Suprapubic skin (tissue), 3 donors: ENCODE results near the gene MDFIC.

Source experiments
- EP300 ChIP-seq: sonication (generic); formaldehyde crosslinking; IDR thresholded peaks from one replicate; pipeline ENCODE4 v1.6.1; 2017; ENCODE audit warnings: antibody characterized with exemption
- POLR2A ChIP-seq, 2 donors: fragments of 450-650 bp; IDR thresholded peaks; one replicate each; pipeline ENCODE4 v1.6.1; 2017; ENCODE audit warnings: antibody characterized with exemption in 2 of 2, mild to moderate bottlenecking in 2 of 2, moderate library complexity in 2 of 2
- TF ChIP-seq, protein P1 (sequence below), 2 donors: fragments of 200-600 bp in 1 of 2; fragments of 450-650 bp in 1 of 2; sonication (generic) in 1 of 2; IDR thresholded peaks; one replicate each; pipeline ENCODE4 v1.5.1; 2016 to 2019; ENCODE audit warnings: antibody characterized with exemption in 2 of 2, mild to moderate bottlenecking in 1 of 2, moderate library complexity in 1 of 2

DNA sequence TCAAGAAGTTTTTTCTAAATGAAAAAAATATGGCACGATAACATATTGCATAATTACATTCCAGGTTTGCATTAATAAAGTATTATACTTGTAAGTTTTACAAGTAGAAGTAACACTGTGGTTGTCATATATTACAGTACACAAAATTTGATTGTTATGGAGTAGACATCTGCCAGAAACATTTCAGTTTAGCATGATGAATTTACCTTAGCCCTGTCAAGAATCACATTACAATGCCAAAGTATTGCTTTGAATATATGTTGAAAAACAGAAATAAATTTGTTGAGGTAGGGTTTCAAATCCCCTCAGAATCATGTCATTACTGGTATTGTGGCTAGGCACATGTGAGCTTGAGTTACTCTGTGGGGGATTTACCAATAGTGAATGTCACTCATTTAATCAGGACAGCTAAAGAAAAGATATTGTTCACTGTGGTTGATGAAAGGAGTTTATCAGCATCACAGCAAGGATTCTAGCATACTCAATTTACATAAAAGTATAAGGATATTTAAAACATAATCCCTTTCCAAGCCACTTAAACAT, 112.1 kb downstream of the MDFIC start:
- TF ChIP-seq, protein P1, sequence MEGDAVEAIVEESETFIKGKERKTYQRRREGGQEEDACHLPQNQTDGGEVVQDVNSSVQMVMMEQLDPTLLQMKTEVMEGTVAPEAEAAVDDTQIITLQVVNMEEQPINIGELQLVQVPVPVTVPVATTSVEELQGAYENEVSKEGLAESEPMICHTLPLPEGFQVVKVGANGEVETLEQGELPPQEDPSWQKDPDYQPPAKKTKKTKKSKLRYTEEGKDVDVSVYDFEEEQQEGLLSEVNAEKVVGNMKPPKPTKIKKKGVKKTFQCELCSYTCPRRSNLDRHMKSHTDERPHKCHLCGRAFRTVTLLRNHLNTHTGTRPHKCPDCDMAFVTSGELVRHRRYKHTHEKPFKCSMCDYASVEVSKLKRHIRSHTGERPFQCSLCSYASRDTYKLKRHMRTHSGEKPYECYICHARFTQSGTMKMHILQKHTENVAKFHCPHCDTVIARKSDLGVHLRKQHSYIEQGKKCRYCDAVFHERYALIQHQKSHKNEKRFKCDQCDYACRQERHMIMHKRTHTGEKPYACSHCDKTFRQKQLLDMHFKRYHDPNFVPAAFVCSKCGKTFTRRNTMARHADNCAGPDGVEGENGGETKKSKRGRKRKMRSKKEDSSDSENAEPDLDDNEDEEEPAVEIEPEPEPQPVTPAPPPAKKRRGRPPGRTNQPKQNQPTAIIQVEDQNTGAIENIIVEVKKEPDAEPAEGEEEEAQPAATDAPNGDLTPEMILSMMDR (IDR thresholded peaks at IDR 0.05), result no peak
- TF ChIP-seq EP300 (no peak), POLR2A (IDR thresholded peaks at IDR 0.05) (no peak)
